ENCODE results near the gene SLC35F3. TPM values are rescaled to one million over a fixed set of nuclear protein-coding genes. Genes with fewer than 3 reads are reported as not detected.
A peak's percentile ranks its signal among the peaks of the same experiment; 100 is the strongest.

SLC35F3 gene
- polyA plus RNA-seq, 1 donor (not counting 4 experiments of a cell fraction or from before 2014, with no cell fraction given): 13.8 TPM

GRCh38 chr1:234240680-234241079, 336.2 kb downstream of the SLC35F3 start:
- DNase-seq (ENCODE audit: low read depth, low spot score) (peak; percentile 25), FAIRE-seq (peak; percentile 98)
- Histone ChIP-seq H3K79me2 (ENCODE audit: control insufficient read depth, insufficient read depth, low read length) (no peaks in the 10 kb centered on the region), H3K9me3 (ENCODE audit: control insufficient read depth, low read depth, low read length) (no peaks in the 10 kb centered on the region), H3K4me3 (ENCODE audit: control insufficient read depth in 2 of 3, extremely low read depth in 1 of 3, insufficient read depth in 2 of 3, low read depth in 1 of 3, low read length in 3 of 3) (no peak overlapping the region), H3K27me3 (ENCODE audit: control insufficient read depth, extremely low read depth, insufficient read depth, low read length) (no peaks in the 10 kb centered on the region), H3K9ac (ENCODE audit: control insufficient read depth, extremely low read depth, insufficient read depth, low read length) (no peak overlapping the region), H3K36me3 (ENCODE audit: control insufficient read depth in 2 of 2, extremely low read depth in 1 of 2, insufficient read depth in 2 of 2, low read length in 2 of 2) (no peaks in the 10 kb centered on the region), H3K4me2 (ENCODE audit: control insufficient read depth, extremely low read depth, insufficient read depth, low read depth, low read length) (no peak overlapping the region), H3K9me1 (ENCODE audit: control insufficient read depth, extremely low read depth, insufficient read depth, low read length) (no peaks in the 10 kb centered on the region), H3K27ac (ENCODE audit: control insufficient read depth, insufficient read depth, low read length) (no peak overlapping the region), H3K4me1 (ENCODE audit: control insufficient read depth, extremely low read depth, insufficient read depth, low read length) (peaks cover 11% of the 10 kb centered on the region), H4K20me1 (ENCODE audit: control insufficient read depth, extremely low read depth, insufficient read depth, low read length) (no peaks in the 10 kb centered on the region), H2AFZ (ENCODE audit: control insufficient read depth, low read length) (no peak overlapping the region)
- TF ChIP-seq, protein P1, sequence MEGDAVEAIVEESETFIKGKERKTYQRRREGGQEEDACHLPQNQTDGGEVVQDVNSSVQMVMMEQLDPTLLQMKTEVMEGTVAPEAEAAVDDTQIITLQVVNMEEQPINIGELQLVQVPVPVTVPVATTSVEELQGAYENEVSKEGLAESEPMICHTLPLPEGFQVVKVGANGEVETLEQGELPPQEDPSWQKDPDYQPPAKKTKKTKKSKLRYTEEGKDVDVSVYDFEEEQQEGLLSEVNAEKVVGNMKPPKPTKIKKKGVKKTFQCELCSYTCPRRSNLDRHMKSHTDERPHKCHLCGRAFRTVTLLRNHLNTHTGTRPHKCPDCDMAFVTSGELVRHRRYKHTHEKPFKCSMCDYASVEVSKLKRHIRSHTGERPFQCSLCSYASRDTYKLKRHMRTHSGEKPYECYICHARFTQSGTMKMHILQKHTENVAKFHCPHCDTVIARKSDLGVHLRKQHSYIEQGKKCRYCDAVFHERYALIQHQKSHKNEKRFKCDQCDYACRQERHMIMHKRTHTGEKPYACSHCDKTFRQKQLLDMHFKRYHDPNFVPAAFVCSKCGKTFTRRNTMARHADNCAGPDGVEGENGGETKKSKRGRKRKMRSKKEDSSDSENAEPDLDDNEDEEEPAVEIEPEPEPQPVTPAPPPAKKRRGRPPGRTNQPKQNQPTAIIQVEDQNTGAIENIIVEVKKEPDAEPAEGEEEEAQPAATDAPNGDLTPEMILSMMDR (optimal IDR thresholded peaks at IDR 0.05 in 1 of 3, IDR thresholded peaks at IDR 0.05 in 1 of 3, conservative IDR thresholded peaks at IDR 0.05 in 1 of 3; ENCODE audit: extremely low read depth in 1 of 3, insufficient read depth in 2 of 3, low read length in 3 of 3): no peak
- no peak for TF ChIP-seq EZH2 (IDR thresholded peaks at IDR 0.05; ENCODE audit: low read length)
- dilution Hi-C loops (cut with MboI; ENCODE audit: extremely low pct_ligation_motif_present, low sequenced_read_pairs): no loop called here

DNA sequence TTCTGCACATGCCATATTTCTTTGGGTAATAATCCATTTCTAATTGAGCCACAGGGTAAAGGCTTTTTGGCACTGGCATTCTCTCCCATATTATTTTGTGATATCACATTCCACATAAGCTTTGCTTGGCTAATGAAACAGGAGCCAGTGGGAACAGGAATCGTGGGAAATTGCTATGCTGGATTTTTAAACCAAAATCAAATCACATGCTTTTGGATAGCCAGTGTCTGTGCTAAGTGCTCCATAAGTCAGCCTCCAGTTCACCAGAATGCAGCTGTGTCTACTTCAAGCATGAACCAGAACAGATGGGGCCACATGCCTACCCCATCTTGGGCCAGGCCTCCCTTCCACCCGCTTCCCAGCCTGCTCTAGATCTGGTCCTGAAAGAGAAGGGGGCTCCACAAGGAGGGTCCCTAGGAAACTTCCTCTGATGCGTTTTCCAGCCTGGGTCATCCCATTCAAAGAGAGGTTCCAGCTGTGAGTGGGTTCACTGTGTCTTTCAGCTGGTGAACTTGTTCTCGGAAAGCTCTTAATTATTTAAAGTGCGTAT, 337.5 kb downstream of the SLC35F3 start:
- no peak for DNase-seq (ENCODE audit: low read depth, low spot score)
- TF ChIP-seq EZH2 (IDR thresholded peaks at IDR 0.05; ENCODE audit: low read length): no peak
- TF ChIP-seq, protein P1 (optimal IDR thresholded peaks at IDR 0.05 in 1 of 3, IDR thresholded peaks at IDR 0.05 in 1 of 3, conservative IDR thresholded peaks at IDR 0.05 in 1 of 3; ENCODE audit: extremely low read depth in 1 of 3, insufficient read depth in 2 of 3, low read length in 3 of 3): no peak

More for the DNA sequence above, 337.5 kb downstream of the SLC35F3 start:
- H3K27ac ChIP-seq (ENCODE audit: control insufficient read depth, insufficient read depth, low read length): no peak overlapping the region
- no peak overlapping the region for H3K4me3 ChIP-seq (ENCODE audit: control insufficient read depth in 2 of 3, extremely low read depth in 1 of 3, insufficient read depth in 2 of 3, low read depth in 1 of 3, low read length in 3 of 3)
- no peaks in the 10 kb centered on the region for H4K20me1 ChIP-seq (ENCODE audit: control insufficient read depth, extremely low read depth, insufficient read depth, low read length)
- no peaks in the 10 kb centered on the region for H3K36me3 ChIP-seq (ENCODE audit: control insufficient read depth in 2 of 2, extremely low read depth in 1 of 2, insufficient read depth in 2 of 2, low read length in 2 of 2)
- H3K27me3 ChIP-seq (ENCODE audit: control insufficient read depth, extremely low read depth, insufficient read depth, low read length): no peaks in the 10 kb centered on the region
- FAIRE-seq: no peak
- H3K9me1 ChIP-seq (ENCODE audit: control insufficient read depth, extremely low read depth, insufficient read depth, low read length): no peaks in the 10 kb centered on the region
- no peak overlapping the region for H3K4me2 ChIP-seq (ENCODE audit: control insufficient read depth, extremely low read depth, insufficient read depth, low read depth, low read length)
- dilution Hi-C loops (cut with MboI; ENCODE audit: extremely low pct_ligation_motif_present, low sequenced_read_pairs): no loop called here
- H3K9me3 ChIP-seq (ENCODE audit: control insufficient read depth, low read depth, low read length): no peaks in the 10 kb centered on the region
- no peak overlapping the region for H2AFZ ChIP-seq (ENCODE audit: control insufficient read depth, low read length)
- no peaks in the 10 kb centered on the region for H3K79me2 ChIP-seq (ENCODE audit: control insufficient read depth, insufficient read depth, low read length)
- peaks cover 11% of the 10 kb centered on the region for H3K4me1 ChIP-seq (ENCODE audit: control insufficient read depth, extremely low read depth, insufficient read depth, low read length)
- no peak overlapping the region for H3K9ac ChIP-seq (ENCODE audit: control insufficient read depth, extremely low read depth, insufficient read depth, low read length)
